GM12874 (cell line): ENCODE results near the gene ATF6.

Experiments used
- CTCF ChIP-seq: IDR thresholded peaks from 2 replicates; pipeline ENCODE4 v1.5.1; 2011; ENCODE audit warnings: low read depth, mild to moderate bottlenecking, control low read depth, low read length, moderate library complexity; ENCODE audit not compliant: insufficient read depth

Gene ATF6

GRCh38 chr1:161928056-161928455, 161.9 kb downstream of the ATF6 start:
- TF ChIP-seq CTCF = no peak

DNA sequence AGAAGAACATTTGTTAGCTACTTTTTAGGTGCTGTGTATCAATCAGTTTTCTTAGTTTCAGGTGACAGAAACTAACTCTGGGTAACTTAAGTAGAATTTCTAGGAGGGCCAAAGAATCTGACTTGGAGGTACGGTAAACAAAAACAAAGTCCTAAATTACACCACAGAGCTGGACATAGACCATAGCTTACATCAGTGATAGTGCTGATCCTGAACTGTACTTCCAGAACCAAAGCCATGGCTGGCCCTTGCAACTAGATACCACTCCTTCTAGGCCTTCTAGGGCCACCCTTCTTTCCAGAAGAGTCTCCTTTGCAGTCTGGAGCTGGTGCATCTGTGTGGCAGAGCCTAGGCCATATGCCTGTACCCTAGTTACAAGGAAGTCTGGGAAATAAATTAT, 163.0 kb downstream of the ATF6 start:
- no peak for TF ChIP-seq CTCF

GRCh38 chr1:161930064-161930463, 163.9 kb downstream of the ATF6 start:
- no peak for TF ChIP-seq CTCF

- TF ChIP-seq CTCF = no peak
Observed at GRCh38 chr1:161932668-161933067, 166.5 kb downstream of the ATF6 start.

DNA sequence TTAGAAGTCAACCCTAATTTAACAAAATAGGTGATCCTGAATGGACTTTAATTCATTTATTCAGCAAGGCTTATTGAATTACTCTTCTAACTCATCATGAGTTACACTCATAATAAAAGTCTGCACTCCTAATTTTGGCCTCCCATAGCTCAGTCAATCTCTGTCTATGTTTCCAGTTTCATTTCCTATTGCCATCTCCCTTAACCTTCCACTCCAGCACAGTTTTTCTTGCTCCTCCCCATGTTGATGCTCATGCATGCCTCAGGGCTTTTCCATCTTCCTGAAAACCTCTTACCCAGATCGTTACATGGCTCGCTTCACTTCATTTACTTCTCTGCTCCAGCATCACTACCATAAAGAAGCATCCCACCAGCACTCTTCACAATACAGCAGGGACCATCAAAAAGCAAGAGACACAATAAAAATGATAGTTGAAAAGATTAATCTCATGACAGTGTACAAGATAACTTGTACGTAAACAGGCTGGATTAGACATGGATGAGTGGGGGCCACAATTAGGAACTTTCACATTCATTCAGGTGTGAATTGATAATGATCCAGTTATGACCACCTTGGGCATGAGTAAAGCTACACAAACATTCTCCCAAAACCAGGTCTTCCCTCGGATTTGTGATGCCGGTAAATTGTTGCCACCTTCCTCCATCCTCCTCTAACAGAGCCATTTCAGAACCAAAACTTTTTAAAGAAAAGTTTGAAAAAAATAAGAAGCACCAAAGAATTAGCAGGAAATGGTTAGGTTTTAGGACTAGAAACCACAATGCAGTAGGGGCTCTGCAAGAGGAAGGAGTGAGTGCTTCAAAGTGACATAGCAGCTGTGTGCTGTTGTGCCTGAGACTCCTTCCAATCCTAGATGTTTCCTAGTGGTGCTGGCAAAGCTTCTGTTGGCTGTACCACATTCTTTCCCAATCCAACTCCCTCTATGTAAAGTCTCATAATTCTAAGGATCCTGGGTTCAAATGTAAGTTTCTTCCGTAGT, 167.8 kb downstream of the ATF6 start:
- TF ChIP-seq CTCF = no peak

DNA sequence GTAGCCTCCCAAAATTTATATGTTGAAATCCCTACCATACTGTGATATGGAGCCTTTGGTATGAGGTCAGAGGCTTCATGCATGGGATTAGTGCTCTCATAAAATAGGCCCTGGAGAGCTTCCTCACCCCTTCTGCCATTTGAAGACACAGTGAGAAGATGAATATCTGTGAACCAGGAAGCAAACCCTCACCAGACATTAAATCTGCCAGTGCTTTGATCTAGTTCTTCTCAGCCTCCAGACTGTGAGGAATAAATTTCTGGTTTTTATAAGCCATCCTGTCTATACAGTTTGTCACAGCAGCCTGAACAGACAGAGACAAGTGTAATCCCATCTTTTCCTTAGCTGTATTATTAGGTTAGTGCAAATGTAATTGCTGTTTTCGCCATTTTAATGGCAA, 169.1 kb downstream of the ATF6 start:
- no peak for TF ChIP-seq CTCF

- no peak for TF ChIP-seq CTCF
Observed at GRCh38 chr1:161936786-161937185, 170.7 kb downstream of the ATF6 start.
